GM12892 (cell line): ENCODE measurements around the gene BMP15.

Experiments
- POLR2A ChIP-seq: IDR thresholded peaks from 2 replicates; pipeline ENCODE4 v1.6.1; 2011; ENCODE audit warnings: low read depth, low read length, control low read depth
- POLR2AphosphoS5 ChIP-seq: IDR thresholded peaks from 2 replicates; pipeline ENCODE4 v1.6.1; 2011; ENCODE audit warnings: low read depth, low read length, control low read depth
- TAF1 ChIP-seq: IDR thresholded peaks from 2 replicates; pipeline ENCODE4 v1.6.1; 2011; ENCODE audit warnings: low read depth, mild to moderate bottlenecking, control low read depth, low read length, borderline replicate concordance

GRCh38 chrX:50910685-50911176, at the start of gene BMP15:
- TF ChIP-seq POLR2AphosphoS5 (no peak), POLR2A (no peak), TAF1 (no peak)
